HepG2 (cell line): ENCODE data around the gene ZNF414. TPM values are rescaled to one million over a fixed set of nuclear protein-coding genes. Genes with fewer than 3 reads are reported as not detected.
A peak's percentile ranks its signal among the peaks of the same experiment; 100 is the strongest.

Source experiments
- FOXA3 ChIP-seq: IDR thresholded peaks from 2 replicates; pipeline ENCODE4 v1.6.1; 2016; ENCODE audit warnings: missing genetic modification reagents, missing compliant biosample characterization
- GABPB1 ChIP-seq: IDR thresholded peaks from 2 replicates; pipeline ENCODE4 v1.6.1; 2016; ENCODE audit warnings: mild to moderate bottlenecking, missing genetic modification reagents, moderate library complexity, missing compliant biosample characterization
- KDM2A ChIP-seq: sonication (generic); formaldehyde crosslinking; IDR thresholded peaks from 2 replicates; pipeline ENCODE4 v1.4.0; 2020; ENCODE audit warnings: low read depth, missing genetic modification reagents, borderline replicate concordance
- MYNN ChIP-seq: sonication (generic); formaldehyde crosslinking; IDR thresholded peaks from 2 replicates; pipeline ENCODE4 v1.4.0; 2020; ENCODE audit warnings: mild to moderate bottlenecking, low read depth, missing genetic modification reagents
- PCBP2 ChIP-seq: fragments of 200-400 bp; formaldehyde crosslinking; optimal IDR thresholded peaks from 2 replicates; pipeline ENCODE3; 2018; ENCODE audit warnings: low read length, low read depth; ENCODE audit not compliant: poor library complexity, severe bottlenecking
- RXRB ChIP-seq: IDR thresholded peaks from 2 replicates; pipeline ENCODE4 v1.6.1; 2016; ENCODE audit warnings: borderline replicate concordance, missing genetic modification reagents, missing compliant biosample characterization
- TOPORS ChIP-seq: sonication (generic); formaldehyde crosslinking; IDR thresholded peaks from 2 replicates; pipeline ENCODE4 v1.8.0; 2023; ENCODE audit warnings: mild to moderate bottlenecking, missing genetic modification reagents
- polyA plus RNA-seq, 8 experiments: library from polyadenylated mRNA; depleted of rRNA in 3 of 8; stranded (reverse) in 7 of 8; unstranded in 1 of 8; fragments of >200 nt; fragmentation: Illumina TruSeq in 4 of 8; extraction: Trizol in 4 of 8; gene quantifications; 2 replicates each; pipeline versions ENCODE4 v1.2.1 to v1.2.3, GENCODE V29; 2011 to 2016; ENCODE audit warnings: low read depth in 4 of 8, missing spikeins in 1 of 8, mixed read lengths in 1 of 8; ENCODE audit not compliant: insufficient read depth in 1 of 8
- total RNA-seq, 5 experiments: library from RNA; depleted of rRNA; stranded (reverse); fragments of >200 nt; fragmentation: Illumina TruSeq; extraction: Trizol; gene quantifications; 2 replicates each; pipeline ENCODE4 v1.2.3, GENCODE V29; 2016; ENCODE audit warnings: low read depth in 1 of 5
- TF ChIP-seq, protein P1 (sequence below): sonication (generic); formaldehyde crosslinking; IDR thresholded peaks from 2 replicates; pipeline ENCODE4 v1.5.0; 2020; ENCODE audit warnings: mild to moderate bottlenecking, missing genetic modification reagents
- TF ChIP-seq, protein P2 (sequence below), 2 experiments: sonication (generic) in 1 of 2; formaldehyde crosslinking in 1 of 2; IDR thresholded peaks; 2 replicates each; pipeline versions ENCODE4 v1.6.1 to v1.9.0; 2014 to 2022; ENCODE audit warnings: antibody characterized with exemption in 1 of 2, borderline replicate concordance in 1 of 2, inconsistent platforms in 1 of 2, low read depth in 1 of 2, missing genetic modification reagents in 1 of 2
- TF ChIP-seq, protein P3 (sequence below): IDR thresholded peaks from 2 replicates; pipeline ENCODE4 v1.6.1; 2012; ENCODE audit warnings: inconsistent platforms
- TF ChIP-seq, protein P4 (sequence below): sonication (generic); formaldehyde crosslinking; IDR thresholded peaks from 2 replicates; pipeline ENCODE4 v1.5.0; 2020; ENCODE audit warnings: mild to moderate bottlenecking, missing genetic modification reagents, borderline replicate concordance

The ZNF414 gene
- total and polyA plus RNA-seq, 2 of the 13 experiments (the other 11 are each of a cell fraction or from before 2014, with no cell fraction given), result 2.5 to 4.0 TPM

DNA sequence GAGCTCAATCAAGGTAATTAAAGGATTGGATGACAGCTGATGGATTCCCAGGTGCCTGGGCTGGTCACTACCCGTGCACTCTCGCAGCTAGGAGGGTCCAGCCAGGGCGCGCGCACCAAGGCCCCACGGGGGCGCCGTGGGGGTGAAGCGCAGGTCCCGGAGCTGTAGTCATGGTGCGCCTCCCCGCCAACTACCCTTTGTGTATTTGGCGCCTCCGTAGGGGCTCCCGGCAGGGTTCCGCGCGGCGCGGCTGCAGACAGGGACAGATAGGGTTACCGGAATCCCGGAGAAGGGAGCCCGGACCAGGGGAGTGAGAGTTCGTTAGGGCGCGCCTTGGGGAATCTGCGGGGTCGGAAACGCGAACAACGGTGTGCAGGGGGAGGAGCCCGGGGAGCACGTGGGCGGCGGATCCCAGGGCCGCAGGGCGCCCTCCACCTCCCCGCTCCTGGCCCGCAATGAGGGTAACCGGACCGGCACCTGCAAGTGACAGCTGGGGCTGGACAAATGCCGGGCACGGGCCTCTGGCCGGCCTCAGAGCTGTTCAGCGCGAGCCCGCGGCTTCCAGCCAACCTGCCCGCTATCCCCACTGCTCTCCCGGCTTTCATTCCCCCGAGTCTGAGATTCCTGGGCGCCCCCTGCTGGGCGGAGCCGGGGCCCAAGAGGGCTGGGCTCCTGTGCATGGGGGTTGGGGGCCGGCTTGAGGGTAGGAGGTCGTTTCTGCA is 8.1 kb downstream of the ZNF414 start (continued):
- TF ChIP-seq FOXA3 (CRISPR knock-in tag), result 0 out of 2 replicates have a peak, but pooled peaks have one; percentile 17
- TF ChIP-seq, protein P1, sequence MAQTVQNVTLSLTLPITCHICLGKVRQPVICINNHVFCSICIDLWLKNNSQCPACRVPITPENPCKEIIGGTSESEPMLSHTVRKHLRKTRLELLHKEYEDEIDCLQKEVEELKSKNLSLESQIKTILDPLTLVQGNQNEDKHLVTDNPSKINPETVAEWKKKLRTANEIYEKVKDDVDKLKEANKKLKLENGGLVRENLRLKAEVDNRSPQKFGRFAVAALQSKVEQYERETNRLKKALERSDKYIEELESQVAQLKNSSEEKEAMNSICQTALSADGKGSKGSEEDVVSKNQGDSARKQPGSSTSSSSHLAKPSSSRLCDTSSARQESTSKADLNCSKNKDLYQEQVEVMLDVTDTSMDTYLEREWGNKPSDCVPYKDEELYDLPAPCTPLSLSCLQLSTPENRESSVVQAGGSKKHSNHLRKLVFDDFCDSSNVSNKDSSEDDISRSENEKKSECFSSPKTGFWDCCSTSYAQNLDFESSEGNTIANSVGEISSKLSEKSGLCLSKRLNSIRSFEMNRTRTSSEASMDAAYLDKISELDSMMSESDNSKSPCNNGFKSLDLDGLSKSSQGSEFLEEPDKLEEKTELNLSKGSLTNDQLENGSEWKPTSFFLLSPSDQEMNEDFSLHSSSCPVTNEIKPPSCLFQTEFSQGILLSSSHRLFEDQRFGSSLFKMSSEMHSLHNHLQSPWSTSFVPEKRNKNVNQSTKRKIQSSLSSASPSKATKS, result no peak
- no peak; the same call in 1 of the 2 replicates for TF ChIP-seq TOPORS
- TF ChIP-seq MYNN, result no peak
- TF ChIP-seq, protein P2, sequence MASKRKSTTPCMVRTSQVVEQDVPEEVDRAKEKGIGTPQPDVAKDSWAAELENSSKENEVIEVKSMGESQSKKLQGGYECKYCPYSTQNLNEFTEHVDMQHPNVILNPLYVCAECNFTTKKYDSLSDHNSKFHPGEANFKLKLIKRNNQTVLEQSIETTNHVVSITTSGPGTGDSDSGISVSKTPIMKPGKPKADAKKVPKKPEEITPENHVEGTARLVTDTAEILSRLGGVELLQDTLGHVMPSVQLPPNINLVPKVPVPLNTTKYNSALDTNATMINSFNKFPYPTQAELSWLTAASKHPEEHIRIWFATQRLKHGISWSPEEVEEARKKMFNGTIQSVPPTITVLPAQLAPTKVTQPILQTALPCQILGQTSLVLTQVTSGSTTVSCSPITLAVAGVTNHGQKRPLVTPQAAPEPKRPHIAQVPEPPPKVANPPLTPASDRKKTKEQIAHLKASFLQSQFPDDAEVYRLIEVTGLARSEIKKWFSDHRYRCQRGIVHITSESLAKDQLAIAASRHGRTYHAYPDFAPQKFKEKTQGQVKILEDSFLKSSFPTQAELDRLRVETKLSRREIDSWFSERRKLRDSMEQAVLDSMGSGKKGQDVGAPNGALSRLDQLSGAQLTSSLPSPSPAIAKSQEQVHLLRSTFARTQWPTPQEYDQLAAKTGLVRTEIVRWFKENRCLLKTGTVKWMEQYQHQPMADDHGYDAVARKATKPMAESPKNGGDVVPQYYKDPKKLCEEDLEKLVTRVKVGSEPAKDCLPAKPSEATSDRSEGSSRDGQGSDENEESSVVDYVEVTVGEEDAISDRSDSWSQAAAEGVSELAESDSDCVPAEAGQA (IDR thresholded peaks at IDR 0.05; ENCODE audit: low read depth), result no peak
- TF ChIP-seq, protein P2 (CRISPR knock-in tag; IDR thresholded peaks at IDR 0.05; ENCODE audit: borderline replicate concordance), result no peak
- TF ChIP-seq KDM2A, result peak; percentile 75
- TF ChIP-seq RXRB, result peak; percentile 7; the same call in 1 of the 2 replicates
- TF ChIP-seq GABPB1, result peak; percentile 60; the same call in 1 of the 2 replicates
- TF ChIP-seq, protein P3, sequence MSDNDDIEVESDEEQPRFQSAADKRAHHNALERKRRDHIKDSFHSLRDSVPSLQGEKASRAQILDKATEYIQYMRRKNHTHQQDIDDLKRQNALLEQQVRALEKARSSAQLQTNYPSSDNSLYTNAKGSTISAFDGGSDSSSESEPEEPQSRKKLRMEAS, result peak; percentile 93
- TF ChIP-seq, protein P4, sequence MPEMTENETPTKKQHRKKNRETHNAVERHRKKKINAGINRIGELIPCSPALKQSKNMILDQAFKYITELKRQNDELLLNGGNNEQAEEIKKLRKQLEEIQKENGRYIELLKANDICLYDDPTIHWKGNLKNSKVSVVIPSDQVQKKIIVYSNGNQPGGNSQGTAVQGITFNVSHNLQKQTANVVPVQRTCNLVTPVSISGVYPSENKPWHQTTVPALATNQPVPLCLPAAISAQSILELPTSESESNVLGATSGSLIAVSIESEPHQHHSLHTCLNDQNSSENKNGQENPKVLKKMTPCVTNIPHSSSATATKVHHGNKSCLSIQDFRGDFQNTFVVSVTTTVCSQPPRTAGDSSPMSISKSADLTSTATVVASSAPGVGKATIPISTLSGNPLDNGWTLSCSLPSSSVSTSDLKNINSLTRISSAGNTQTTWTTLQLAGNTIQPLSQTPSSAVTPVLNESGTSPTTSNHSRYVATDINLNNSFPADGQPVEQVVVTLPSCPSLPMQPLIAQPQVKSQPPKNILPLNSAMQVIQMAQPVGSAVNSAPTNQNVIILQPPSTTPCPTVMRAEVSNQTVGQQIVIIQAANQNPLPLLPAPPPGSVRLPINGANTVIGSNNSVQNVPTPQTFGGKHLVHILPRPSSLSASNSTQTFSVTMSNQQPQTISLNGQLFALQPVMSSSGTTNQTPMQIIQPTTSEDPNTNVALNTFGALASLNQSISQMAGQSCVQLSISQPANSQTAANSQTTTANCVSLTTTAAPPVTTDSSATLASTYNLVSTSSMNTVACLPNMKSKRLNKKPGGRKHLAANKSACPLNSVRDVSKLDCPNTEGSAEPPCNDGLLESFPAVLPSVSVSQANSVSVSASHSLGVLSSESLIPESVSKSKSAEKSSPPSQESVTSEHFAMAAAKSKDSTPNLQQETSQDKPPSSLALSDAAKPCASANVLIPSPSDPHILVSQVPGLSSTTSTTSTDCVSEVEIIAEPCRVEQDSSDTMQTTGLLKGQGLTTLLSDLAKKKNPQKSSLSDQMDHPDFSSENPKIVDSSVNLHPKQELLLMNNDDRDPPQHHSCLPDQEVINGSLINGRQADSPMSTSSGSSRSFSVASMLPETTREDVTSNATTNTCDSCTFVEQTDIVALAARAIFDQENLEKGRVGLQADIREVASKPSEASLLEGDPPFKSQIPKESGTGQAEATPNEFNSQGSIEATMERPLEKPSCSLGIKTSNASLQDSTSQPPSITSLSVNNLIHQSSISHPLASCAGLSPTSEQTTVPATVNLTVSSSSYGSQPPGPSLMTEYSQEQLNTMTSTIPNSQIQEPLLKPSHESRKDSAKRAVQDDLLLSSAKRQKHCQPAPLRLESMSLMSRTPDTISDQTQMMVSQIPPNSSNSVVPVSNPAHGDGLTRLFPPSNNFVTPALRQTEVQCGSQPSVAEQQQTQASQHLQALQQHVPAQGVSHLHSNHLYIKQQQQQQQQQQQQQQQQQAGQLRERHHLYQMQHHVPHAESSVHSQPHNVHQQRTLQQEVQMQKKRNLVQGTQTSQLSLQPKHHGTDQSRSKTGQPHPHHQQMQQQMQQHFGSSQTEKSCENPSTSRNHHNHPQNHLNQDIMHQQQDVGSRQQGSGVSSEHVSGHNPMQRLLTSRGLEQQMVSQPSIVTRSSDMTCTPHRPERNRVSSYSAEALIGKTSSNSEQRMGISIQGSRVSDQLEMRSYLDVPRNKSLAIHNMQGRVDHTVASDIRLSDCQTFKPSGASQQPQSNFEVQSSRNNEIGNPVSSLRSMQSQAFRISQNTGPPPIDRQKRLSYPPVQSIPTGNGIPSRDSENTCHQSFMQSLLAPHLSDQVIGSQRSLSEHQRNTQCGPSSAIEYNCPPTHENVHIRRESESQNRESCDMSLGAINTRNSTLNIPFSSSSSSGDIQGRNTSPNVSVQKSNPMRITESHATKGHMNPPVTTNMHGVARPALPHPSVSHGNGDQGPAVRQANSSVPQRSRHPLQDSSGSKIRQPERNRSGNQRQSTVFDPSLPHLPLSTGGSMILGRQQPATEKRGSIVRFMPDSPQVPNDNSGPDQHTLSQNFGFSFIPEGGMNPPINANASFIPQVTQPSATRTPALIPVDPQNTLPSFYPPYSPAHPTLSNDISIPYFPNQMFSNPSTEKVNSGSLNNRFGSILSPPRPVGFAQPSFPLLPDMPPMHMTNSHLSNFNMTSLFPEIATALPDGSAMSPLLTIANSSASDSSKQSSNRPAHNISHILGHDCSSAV (CRISPR knock-in tag), result no peak
- no peak for TF ChIP-seq PCBP2
